Measurements from ENCODE around the gene ZNF212.
A peak's percentile ranks its signal among the peaks of the same experiment; 100 is the strongest.
"Not testable (repeated sequence)": the region's sequence is repeated elsewhere in the genome, so short reads cannot be mapped to it uniquely, and the experiment has no call there.

Gene ZNF212

GRCh38 chr7:149255174-149255573 is 15.7 kb downstream of the ZNF212 start:
- no peak for DNase-seq

GRCh38 chr7:149256568-149256967 is 17.1 kb downstream of the ZNF212 start:
- no peak for DNase-seq

- DNase-seq, result peak; percentile 19
Measured at GRCh38 chr7:149257146-149257545, 17.7 kb downstream of the ZNF212 start.

- peak; percentile 47 for DNase-seq
Measured at GRCh38 chr7:149261316-149261828, 21.9 kb downstream of the ZNF212 start.

GRCh38 chr7:149261829-149262617 is 22.6 kb downstream of the ZNF212 start, which contains the start of gene ZNF783:
Gene ZNF783 (plus strand): TSS chr7:149262196. CDS start chr7:149262334, 138 bp downstream.
- DNase-seq, result peak; percentile 85

- DNase-seq, result no peak
Measured at GRCh38 chr7:149266451-149266850, 27.0 kb downstream of the ZNF212 start.

GRCh38 chr7:149267733-149268132 is 28.3 kb downstream of the ZNF212 start:
- DNase-seq, result no peak

- DNase-seq, result not testable (repeated sequence)
Measured at GRCh38 chr7:149274424-149274823, 35.0 kb downstream of the ZNF212 start.

GRCh38 chr7:149277871-149278270 is 38.4 kb downstream of the ZNF212 start:
- no peak for DNase-seq

GRCh38 chr7:149278396-149278795 is 38.9 kb downstream of the ZNF212 start:
- no peak for DNase-seq

- DNase-seq, result no peak
Measured at GRCh38 chr7:149279111-149279743, 39.8 kb downstream of the ZNF212 start.

- no peak for DNase-seq
Measured at GRCh38 chr7:149280151-149280550, 40.7 kb downstream of the ZNF212 start.

- DNase-seq, result no peak
Measured at GRCh38 chr7:149280661-149281507, 41.4 kb downstream of the ZNF212 start.

- no peak for DNase-seq
Measured at GRCh38 chr7:149281508-149282330, 42.3 kb downstream of the ZNF212 start.

GRCh38 chr7:149282331-149282655 is 42.8 kb downstream of the ZNF212 start:
- no peak for DNase-seq

- no peak for DNase-seq
Measured at GRCh38 chr7:149283321-149283720, 43.9 kb downstream of the ZNF212 start.

- DNase-seq, result no peak
Measured at GRCh38 chr7:149284343-149284742, 44.9 kb downstream of the ZNF212 start.

- peak; percentile 85 for DNase-seq
Measured at GRCh38 chr7:149284850-149285585, 45.6 kb downstream of the ZNF212 start.

- DNase-seq, result peak; percentile 36
Measured at GRCh38 chr7:149285603-149286002, 46.2 kb downstream of the ZNF212 start.

GRCh38 chr7:149286811-149287400 is 47.5 kb downstream of the ZNF212 start:
- DNase-seq, result no peak

- no peak for DNase-seq
Measured at GRCh38 chr7:149287622-149288021, 48.2 kb downstream of the ZNF212 start.

Measured in fibroblast of upper back skin (primary cell).